ENCODE data around the gene GLUL.

DNA sequence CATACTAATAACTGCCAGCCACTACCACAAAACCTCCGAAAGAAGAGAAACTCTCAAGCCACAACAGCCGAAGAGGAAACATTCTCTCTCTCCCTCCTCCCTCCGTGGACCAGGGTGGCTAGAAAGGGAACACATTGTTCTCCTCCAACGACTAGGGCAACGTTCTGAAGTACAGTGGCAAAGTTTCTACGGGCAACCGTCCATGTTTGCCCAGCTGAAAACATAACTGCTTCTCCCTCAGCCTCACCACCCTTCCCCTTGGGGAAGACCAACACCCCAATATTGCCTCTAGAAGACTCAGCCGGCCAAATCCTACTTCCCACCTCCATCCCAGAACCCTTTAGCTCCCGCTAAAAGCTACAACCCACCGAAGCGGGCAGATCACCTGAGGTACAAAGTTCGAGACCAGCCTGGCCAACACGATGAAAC is 2.0 kb downstream of the GLUL start:
- TF ChIP-seq CTCF (IDR thresholded peaks at IDR 0.05) (no peak), POLR2A (IDR thresholded peaks at IDR 0.05) (no peak)

All from uterus (tissue), 2 donors.